GM20000 (cell line): ENCODE measurements around the gene DLST.

Source experiments
- DNase-seq: peaks from one replicate; pipeline ENCODE4 v3.0.0; 2012; ENCODE audit warnings: low spot score
- CTCF ChIP-seq: IDR thresholded peaks from 2 replicates; pipeline ENCODE4 v1.5.1; 2012; ENCODE audit warnings: mild to moderate bottlenecking, control low read depth; ENCODE audit errors: extremely low read depth, missing control alignments

DLST gene

DNA sequence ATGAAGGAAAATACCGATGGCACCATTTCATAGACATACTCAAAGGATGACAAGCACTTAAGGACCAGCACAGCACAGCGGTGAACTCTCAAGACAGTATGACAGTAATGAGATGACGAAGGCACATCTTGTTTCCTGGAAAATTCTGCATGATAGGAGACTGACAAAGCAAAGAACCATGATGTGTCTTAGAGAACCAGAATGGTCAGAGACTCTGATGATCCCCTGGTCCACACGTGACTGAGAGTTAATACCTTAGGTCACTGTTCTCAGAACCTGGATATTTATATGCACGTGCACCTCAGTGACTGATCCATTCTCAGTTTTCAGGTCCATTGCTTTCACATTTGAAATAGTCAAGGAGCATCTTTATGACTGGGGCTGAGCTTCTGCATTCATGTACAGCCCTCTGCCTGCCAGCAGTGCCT is 41.1 kb upstream of the DLST start:
- DNase-seq, result peak; percentile 20

DNA sequence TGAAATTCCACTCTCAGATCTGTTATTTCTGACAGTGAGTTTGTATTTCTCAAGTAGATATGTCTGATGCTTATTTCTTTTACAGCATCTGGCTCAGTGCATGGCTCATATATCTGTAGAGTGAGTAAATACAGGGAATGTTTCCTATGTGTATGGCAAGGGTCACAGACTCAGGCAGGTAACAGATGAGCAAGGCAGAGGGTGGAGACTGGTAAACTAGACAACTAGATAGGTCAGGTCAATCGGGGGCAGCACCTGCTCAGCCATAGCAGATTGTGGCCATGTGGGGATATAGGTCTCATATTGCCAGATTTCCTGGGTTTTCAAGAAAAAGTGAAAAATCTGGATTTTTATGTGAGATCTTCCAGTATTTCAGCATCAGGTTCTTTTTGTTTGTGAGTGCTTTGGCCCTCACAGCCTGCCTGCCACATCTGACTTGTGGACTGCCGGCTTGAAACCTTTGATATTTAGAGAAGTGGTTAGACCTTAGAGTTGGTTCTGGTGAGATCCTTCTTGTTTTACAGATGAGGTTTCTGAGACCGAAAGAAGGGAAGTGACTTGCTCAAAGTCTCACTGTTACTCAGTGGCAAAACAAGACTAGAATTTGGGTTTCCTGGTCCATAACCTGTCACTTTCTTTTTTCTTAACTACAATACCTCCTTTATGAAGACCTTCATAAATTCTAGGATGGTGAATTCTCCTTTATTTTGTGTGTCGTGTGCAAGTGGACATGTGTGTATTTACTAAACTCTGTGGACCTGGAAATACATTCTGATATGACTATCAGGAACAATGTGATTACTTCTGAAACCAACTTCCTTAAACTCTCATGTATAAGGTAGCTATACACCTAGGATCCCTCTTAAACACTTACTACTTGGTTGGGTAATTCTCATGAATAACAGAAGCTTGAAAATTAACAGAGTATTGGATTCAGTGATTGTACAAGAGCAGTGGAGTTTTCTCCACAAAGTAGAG is 40.2 kb upstream of the DLST start:
- no peak for TF ChIP-seq CTCF
- DNase-seq, result peak; percentile 60

More for the DNA sequence above, 41.1 kb upstream of the DLST start:
- TF ChIP-seq CTCF, result no peak

DNA sequence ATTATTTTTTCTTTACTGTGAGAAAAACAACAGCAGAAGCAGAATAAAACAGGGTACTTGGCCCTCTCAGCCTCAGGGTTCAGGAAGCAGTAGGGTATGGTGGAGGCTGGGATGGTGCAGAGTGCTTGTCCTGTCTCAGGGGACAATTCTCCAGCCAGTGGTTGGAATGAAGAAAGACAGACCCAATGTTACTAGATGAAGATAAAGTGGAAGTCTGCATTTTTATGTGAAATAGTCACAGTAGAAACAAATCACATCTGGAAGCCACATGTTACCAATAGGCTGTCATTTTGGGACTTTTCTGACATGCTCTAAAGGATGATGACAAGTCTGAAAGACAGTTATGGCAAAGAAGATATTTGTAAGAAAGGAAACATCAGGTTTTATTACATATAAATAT is 38.1 kb upstream of the DLST start:
- DNase-seq, result no peak
- TF ChIP-seq CTCF, result no peak

GRCh38 chr14:74846168-74846567 is 35.5 kb upstream of the DLST start:
- TF ChIP-seq CTCF, result no peak
- DNase-seq, result no peak

- no peak for DNase-seq
- no peak for TF ChIP-seq CTCF
These were observed 34.6 kb upstream of the DLST start for GRCh38 chr14:74846968-74847665.

DNA sequence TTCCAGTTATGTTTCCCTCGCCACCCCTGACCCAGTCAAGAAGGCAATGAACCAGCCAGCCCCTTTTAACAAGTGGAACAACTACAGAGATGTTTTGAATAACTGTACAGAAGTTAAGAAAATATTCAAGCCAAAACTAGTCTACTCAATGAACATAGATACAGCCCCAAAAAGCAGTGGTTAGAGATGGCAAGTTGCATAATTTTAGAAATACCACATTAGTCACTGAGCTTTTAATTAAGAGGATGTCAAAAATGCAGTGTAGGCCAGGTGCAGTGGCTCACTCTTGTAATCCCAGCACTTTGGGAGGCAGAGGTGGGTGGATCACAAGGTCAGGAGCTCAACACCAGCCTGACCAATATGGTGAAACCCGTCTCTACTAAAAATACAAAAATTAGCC is 32.9 kb upstream of the DLST start:
- DNase-seq, result no peak
- TF ChIP-seq CTCF, result no peak
